Activated CD4-positive, alpha-beta memory T cell treated with anti-CD3 and anti-CD28 coated beads, Interleukin-2, amount 10 ng/mL, durations not matched to agents 7 days and 5 days (primary cell): ENCODE data around the gene OMA1. TPM values are rescaled to one million over a fixed set of nuclear protein-coding genes. Genes with fewer than 3 reads are reported as not detected.
"Not testable (repeated sequence)": the region's sequence is repeated elsewhere in the genome, so short reads cannot be mapped to it uniquely, and the experiment has no call there.

Experiments used
- CTCF ChIA-PET: fragments of 350-600 bp; sonication (Branson Sonifier 250); formaldehyde crosslinking; loops from one replicate; lab custom pipeline; 2021; ENCODE audit warnings: antibody characterized with exemption, inconsistent platforms; lab: Charles Lee
- POLR2A ChIA-PET: fragments of 350-600 bp; sonication (Branson Sonifier 250); formaldehyde crosslinking; loops from one replicate; lab custom pipeline; 2021; ENCODE audit warnings: antibody characterized with exemption; lab: Charles Lee
- DNase-seq: peaks from one replicate; pipeline ENCODE4 v3.0.0-alpha.2; 2020
- H3K27ac Mint-ChIP-seq: one replicate; pipeline ENCODE4 v1.8.0; 2021; ENCODE audit warnings: mild to moderate bottlenecking, mixed read lengths
- H3K27me3 Mint-ChIP-seq: one replicate; pipeline ENCODE4 v1.8.0; 2021; ENCODE audit warnings: mixed read lengths
- H3K36me3 Mint-ChIP-seq: one replicate; pipeline ENCODE4 v1.8.0; 2021; ENCODE audit warnings: low read depth, mixed read lengths
- H3K4me1 Mint-ChIP-seq: one replicate; pipeline ENCODE4 v1.8.0; 2021; ENCODE audit warnings: mixed read lengths
- H3K4me3 Mint-ChIP-seq: one replicate; pipeline ENCODE4 v1.8.0; 2021; ENCODE audit warnings: mild to moderate bottlenecking, mixed read lengths
- H3K9me3 Mint-ChIP-seq: one replicate; pipeline ENCODE4 v1.8.0; 2021; ENCODE audit warnings: mixed read lengths
- total RNA-seq, 2 experiments: library from RNA; stranded (reverse); gene quantifications; one replicate each; pipeline ENCODE4 v1.2.3, GENCODE V29; 2021

OMA1 gene
- 10 to 100 TPM; 21.9 to 23.1 TPM for total RNA-seq

DNA sequence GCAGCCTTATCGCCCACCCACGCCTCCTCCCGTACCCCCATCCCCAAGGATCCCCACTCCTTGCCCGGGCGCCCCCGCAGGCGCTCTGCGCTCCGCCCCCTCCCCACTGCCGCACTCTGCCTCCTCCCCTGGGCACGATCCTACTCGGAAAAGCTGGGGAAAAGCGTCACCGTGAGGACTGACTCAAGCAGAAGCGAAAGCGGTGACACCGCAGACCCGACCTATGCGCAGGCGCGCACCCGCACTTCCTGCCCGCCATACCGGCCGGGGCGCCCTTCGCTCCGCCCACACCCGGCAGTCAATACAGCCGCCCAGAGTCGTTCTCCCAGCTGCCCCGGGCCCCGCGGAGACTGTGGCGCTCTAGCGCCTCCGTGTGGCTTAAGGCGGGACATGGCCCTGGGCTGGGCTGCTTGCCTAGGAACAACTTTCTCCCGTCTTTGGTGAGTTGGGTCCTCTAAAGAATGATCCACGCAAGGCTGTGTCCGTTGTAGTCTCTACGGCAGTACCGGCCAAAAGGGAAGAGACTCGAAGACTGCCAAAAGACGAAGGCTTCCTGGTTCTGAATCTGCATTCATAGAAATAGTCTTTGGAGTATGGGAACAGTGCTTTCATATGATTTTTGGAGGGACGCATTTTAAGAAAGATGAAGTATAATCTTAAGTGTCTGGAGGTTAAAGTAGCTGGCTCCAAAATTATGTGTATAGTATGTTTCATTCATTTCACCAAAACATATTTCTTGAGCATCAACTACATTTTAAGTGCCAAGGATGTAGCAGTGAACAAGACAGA lies at the start of gene OMA1:
Gene OMA1 (minus strand): TSS at position 207 of the 789 bp plus-strand sequence. CDS start 7,432 bp downstream, outside the sequence.
- Mint-ChIP-seq H3K4me1 (peaks cover 19% of the 10 kb centered on the region), H3K4me3 (peak within 1 kb of the TSS; percentile 90), H3K27ac (peak within 1 kb of the TSS; percentile 92), H3K36me3 (no peaks in the 10 kb centered on the region), H3K9me3 (no peaks in the 10 kb centered on the region), H3K27me3 (peaks cover 17% of the 10 kb centered on the region)
- CTCF ChIA-PET = interaction anchor here (0.6 to 4.2 kb wide), 12 partner anchors 8 to 1370 kb away, joined by 3 to 51 read pairs (median 4); no protein-coding TSS in a partner anchor
- DNase-seq = peak; percentile 98
- POLR2A ChIA-PET = interaction anchor here (0.6 to 2.5 kb wide), 14 partner anchors 9 to 1715 kb away, joined by 3 to 23 read pairs (median 3); partner anchors contain the start of gene MYSM1

DNA sequence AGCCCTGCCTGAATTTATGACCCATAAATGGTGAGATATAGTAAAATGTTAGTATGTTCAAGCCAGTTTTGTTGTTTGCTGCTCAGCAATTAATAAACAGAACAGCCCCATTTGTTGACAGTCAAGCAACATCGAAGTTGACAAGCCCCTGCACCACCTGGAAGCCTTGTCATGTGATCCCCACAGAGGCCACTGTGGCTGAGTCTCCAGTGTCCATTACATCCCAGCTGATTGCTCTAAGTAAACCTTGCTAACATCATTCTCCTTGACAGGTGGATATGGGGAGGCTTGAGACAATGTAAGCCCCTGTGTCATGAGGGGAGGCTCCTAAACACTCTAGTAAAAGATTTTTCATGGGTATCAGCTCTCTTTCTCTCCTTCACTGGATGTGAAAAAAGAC lies 48.0 kb upstream of the OMA1 start:
- no peak for DNase-seq
- Mint-ChIP-seq H3K27me3 (peaks cover 41% of the 10 kb centered on the region), H3K4me3 (no peak overlapping the region), H3K9me3 (no peaks in the 10 kb centered on the region), H3K4me1 (no peaks in the 10 kb centered on the region), H3K36me3 (no peaks in the 10 kb centered on the region), H3K27ac (no peak overlapping the region)
- ChIA-PET CTCF (no interaction called here), POLR2A (no interaction called here)

GRCh38 chr1:58592522-58593134 lies 46.1 kb upstream of the OMA1 start:
- H3K36me3 Mint-ChIP-seq = no peaks in the 10 kb centered on the region
- no peak overlapping the region for H3K27ac Mint-ChIP-seq
- H3K4me3 Mint-ChIP-seq = no peak overlapping the region
- H3K27me3 Mint-ChIP-seq = peaks cover 34% of the 10 kb centered on the region
- ChIA-PET POLR2A (no interaction called here), CTCF (no interaction called here)
- no peaks in the 10 kb centered on the region for H3K9me3 Mint-ChIP-seq
- no peaks in the 10 kb centered on the region for H3K4me1 Mint-ChIP-seq
- DNase-seq = no peak

DNA sequence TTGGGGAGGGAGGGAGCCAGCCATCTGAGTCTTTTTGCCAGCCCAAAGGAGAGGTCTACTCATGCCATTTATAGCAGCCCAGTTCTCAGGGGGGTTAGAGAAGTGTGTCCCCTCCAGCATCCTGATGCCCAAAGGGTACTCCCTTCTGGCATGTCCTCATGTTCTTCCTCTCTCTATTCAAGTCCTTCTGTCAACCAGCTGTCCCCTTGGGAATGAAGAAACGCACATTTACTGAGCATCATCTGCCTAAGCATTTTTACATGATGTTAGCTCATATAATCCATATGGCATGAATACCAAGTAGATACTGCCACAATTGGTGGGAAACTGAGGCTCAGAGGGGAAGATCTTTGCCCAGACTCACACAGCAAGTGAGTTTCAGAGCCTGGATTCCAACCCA lies 45.3 kb upstream of the OMA1 start:
- Mint-ChIP-seq H3K27me3 (peaks cover 34% of the 10 kb centered on the region), H3K4me3 (no peak overlapping the region), H3K9me3 (no peaks in the 10 kb centered on the region), H3K36me3 (no peaks in the 10 kb centered on the region), H3K4me1 (no peaks in the 10 kb centered on the region), H3K27ac (no peak overlapping the region)
- DNase-seq = no peak
- POLR2A ChIA-PET = no interaction called here
- CTCF ChIA-PET = no interaction called here

DNA sequence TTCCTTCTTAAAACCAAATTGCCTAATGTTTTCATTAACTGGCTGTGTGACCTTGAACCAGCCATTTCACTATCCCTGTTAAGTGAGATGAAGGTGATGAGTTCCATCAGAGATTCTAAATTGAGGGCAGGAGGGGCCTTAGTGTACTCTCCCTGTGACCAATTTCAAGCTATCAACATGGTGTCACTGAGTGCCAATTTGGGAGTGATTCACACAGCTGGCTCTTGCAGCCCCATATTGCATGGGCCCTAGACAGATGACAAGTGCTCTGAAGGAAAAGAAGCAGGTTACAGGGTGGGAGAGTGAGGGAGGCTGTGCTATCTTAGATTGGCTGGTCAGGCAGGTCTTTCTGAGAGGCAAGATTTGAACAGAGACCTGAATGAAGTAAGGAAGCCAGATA lies 43.5 kb upstream of the OMA1 start:
- H3K4me1 Mint-ChIP-seq = peaks cover 4% of the 10 kb centered on the region
- H3K27me3 Mint-ChIP-seq = peaks cover 46% of the 10 kb centered on the region
- H3K9me3 Mint-ChIP-seq = no peaks in the 10 kb centered on the region
- no peak overlapping the region for H3K27ac Mint-ChIP-seq
- ChIA-PET POLR2A (no interaction called here), CTCF (no interaction called here)
- H3K36me3 Mint-ChIP-seq = no peaks in the 10 kb centered on the region
- H3K4me3 Mint-ChIP-seq = no peak overlapping the region
- no peak for DNase-seq

DNA sequence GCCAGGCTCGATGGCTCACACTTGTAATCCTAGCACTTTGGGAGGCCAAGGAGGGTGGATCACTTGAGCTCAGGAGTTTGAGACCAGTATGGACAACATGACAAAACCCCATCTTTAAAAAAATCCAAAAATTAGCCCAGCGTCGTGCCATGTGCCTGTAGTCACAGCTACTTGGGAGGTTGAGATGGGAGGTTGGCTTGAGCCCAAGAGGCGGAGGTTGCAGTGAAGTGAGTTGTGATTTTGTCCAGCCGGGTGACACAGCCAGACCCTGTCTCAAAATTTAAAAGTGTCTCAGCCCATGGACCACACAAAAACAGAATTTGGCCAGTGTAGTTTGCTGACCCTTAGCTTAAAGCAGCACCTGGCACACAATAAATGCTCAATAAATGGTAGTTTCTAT lies 41.9 kb upstream of the OMA1 start:
- ChIA-PET CTCF (no interaction called here), POLR2A (no interaction called here)
- no peak overlapping the region for H3K27ac Mint-ChIP-seq
- H3K27me3 Mint-ChIP-seq = peaks cover 57% of the 10 kb centered on the region
- H3K9me3 Mint-ChIP-seq = no peaks in the 10 kb centered on the region
- H3K4me3 Mint-ChIP-seq = no peak overlapping the region
- H3K36me3 Mint-ChIP-seq = no peaks in the 10 kb centered on the region
- DNase-seq = no peak
- H3K4me1 Mint-ChIP-seq = peaks cover 17% of the 10 kb centered on the region

DNA sequence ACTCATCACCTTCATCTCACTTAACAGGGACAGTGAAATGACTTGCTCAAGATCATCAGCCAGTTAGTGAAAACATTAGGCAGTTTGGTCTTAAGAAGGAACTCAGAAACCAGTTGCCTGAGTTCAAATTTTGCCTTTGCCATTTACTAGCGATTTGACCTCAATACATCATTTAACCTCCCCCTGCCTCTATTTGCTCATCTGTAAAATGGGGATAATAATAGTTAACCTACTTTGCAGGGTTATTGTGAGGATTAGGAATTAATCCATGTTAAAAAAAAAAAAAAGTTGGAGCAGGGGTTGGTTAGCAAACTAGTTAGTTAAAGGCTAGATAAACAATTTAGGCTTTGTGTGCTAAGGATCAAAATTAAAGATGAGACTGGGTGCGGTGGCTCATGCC lies 41.1 kb upstream of the OMA1 start:
- no peaks in the 10 kb centered on the region for H3K9me3 Mint-ChIP-seq
- no peaks in the 10 kb centered on the region for H3K36me3 Mint-ChIP-seq
- POLR2A ChIA-PET = no interaction called here
- peaks cover 55% of the 10 kb centered on the region for H3K27me3 Mint-ChIP-seq
- peaks cover 18% of the 10 kb centered on the region for H3K4me1 Mint-ChIP-seq
- no peak for DNase-seq
- no peak overlapping the region for H3K27ac Mint-ChIP-seq
- CTCF ChIA-PET = no interaction called here
- no peak overlapping the region for H3K4me3 Mint-ChIP-seq

- Mint-ChIP-seq H3K4me1 (peaks cover 18% of the 10 kb centered on the region), H3K36me3 (no peaks in the 10 kb centered on the region), H3K9me3 (no peaks in the 10 kb centered on the region), H3K4me3 (no peak overlapping the region), H3K27ac (no peak overlapping the region), H3K27me3 (peaks cover 51% of the 10 kb centered on the region)
- ChIA-PET POLR2A (no interaction called here), CTCF (no interaction called here)
- no peak for DNase-seq
These were observed 39.7 kb upstream of the OMA1 start for GRCh38 chr1:58586271-58586670.

DNA sequence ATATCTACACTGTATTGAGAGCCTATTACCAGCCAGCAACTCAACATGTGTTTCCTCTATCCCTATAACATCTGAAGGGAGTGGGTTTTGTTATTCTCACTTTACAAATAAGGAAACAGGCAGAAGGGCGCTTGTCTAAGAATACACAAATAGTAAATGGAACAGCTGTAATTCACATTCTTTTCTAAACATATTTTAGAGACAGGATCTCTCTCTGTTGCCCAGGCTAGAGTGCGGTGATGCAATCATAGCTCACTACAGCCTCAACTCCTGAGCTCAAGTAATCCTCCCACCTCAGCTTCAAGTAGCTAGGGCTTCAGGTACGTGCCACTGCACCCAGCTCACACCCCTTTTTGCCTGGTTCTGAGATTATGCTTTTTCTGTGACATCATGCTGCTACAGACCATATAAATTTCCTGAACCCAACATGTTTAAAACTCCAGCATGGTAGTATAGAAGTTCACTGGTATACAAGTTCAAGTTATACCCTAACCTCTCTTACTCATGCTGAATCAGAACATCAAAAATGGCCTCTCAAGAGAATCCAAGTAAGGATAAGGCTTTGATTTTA lies 39.1 kb upstream of the OMA1 start:
- Mint-ChIP-seq H3K36me3 (no peaks in the 10 kb centered on the region), H3K27ac (no peak overlapping the region), H3K4me3 (no peak overlapping the region), H3K27me3 (peaks cover 52% of the 10 kb centered on the region), H3K4me1 (peaks cover 18% of the 10 kb centered on the region), H3K9me3 (no peaks in the 10 kb centered on the region)
- DNase-seq = no peak
- ChIA-PET CTCF (no interaction called here), POLR2A (no interaction called here)

GRCh38 chr1:58585166-58585565 lies 38.6 kb upstream of the OMA1 start:
- H3K9me3 Mint-ChIP-seq = no peaks in the 10 kb centered on the region
- peaks cover 49% of the 10 kb centered on the region for H3K27me3 Mint-ChIP-seq
- POLR2A ChIA-PET = no interaction called here
- CTCF ChIA-PET = no interaction called here
- H3K27ac Mint-ChIP-seq = no peak overlapping the region
- H3K36me3 Mint-ChIP-seq = no peaks in the 10 kb centered on the region
- no peak overlapping the region for H3K4me3 Mint-ChIP-seq
- DNase-seq = no peak
- peaks cover 18% of the 10 kb centered on the region for H3K4me1 Mint-ChIP-seq

- Mint-ChIP-seq H3K4me1 (peaks cover 18% of the 10 kb centered on the region), H3K27ac (no peak overlapping the region), H3K36me3 (no peaks in the 10 kb centered on the region), H3K4me3 (no peak overlapping the region), H3K27me3 (peaks cover 49% of the 10 kb centered on the region), H3K9me3 (no peaks in the 10 kb centered on the region)
- DNase-seq = no peak
- ChIA-PET CTCF (no interaction called here), POLR2A (no interaction called here)
These were observed 37.8 kb upstream of the OMA1 start for GRCh38 chr1:58584082-58584895.

- Mint-ChIP-seq H3K9me3 (no peaks in the 10 kb centered on the region), H3K27ac (no peak overlapping the region), H3K4me3 (no peak overlapping the region), H3K36me3 (no peaks in the 10 kb centered on the region), H3K4me1 (peaks cover 18% of the 10 kb centered on the region), H3K27me3 (peaks cover 52% of the 10 kb centered on the region)
- CTCF ChIA-PET = no interaction called here
- POLR2A ChIA-PET = no interaction called here
- DNase-seq = no peak
These were observed 37.0 kb upstream of the OMA1 start for GRCh38 chr1:58583496-58583895.

GRCh38 chr1:58582143-58582542 lies 35.6 kb upstream of the OMA1 start:
- H3K9me3 Mint-ChIP-seq, H3K36me3 Mint-ChIP-seq, POLR2A ChIA-PET, DNase-seq, H3K27ac Mint-ChIP-seq, H3K4me3 Mint-ChIP-seq, CTCF ChIA-PET: not testable (repeated sequence)
- Mint-ChIP-seq H3K27me3 (peaks cover 58% of the 10 kb centered on the region), H3K4me1 (peaks cover 28% of the 10 kb centered on the region)
